Tibial nerve (tissue), 4 donors: Measurements from ENCODE around the gene DISC1.

Experiments
- EP300 ChIP-seq, 2 donors: sonication (generic); formaldehyde crosslinking; IDR thresholded peaks; one replicate each; pipeline ENCODE4 v1.6.1; 2017; ENCODE audit warnings: antibody characterized with exemption in 2 of 2, mild to moderate bottlenecking in 1 of 2
- TF ChIP-seq, protein P1 (sequence below), 5 experiments: fragments of 200-600 bp in 3 of 5; fragments of 450-650 bp in 2 of 5; sonication (generic) in 3 of 5; IDR thresholded peaks; one replicate each; pipeline ENCODE4 v1.5.1; 2016 to 2019; ENCODE audit warnings: antibody characterized with exemption in 5 of 5, mild to moderate bottlenecking in 3 of 5, moderate library complexity in 2 of 5

DNA sequence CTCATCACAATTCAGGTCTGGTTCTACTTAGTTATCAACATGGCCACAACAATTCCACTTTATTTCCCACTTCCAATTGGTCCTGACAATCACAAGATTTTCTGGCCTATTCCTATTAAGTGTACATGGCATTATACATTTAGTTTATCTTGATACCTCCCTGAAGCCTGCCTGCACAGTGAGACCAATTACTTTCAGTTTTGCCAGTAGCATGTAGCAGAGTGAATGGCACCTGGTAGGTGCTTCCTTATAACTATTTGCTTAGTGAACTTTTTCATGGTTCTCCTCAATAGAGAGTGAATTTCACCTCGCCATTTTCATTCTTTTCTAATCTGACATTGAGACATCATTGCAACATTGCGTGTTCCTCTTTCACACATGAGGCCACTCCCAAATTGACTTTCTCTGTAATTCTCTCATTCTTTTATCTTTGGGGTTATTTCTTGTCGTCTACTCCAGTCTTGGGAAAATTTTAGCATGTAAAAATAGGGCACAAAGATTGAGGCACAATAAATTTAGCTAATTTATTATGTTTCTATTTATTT lies 124.3 kb downstream of the DISC1 start:
- TF ChIP-seq EP300 (IDR thresholded peaks at IDR 0.05) = no peak
- TF ChIP-seq, protein P1, sequence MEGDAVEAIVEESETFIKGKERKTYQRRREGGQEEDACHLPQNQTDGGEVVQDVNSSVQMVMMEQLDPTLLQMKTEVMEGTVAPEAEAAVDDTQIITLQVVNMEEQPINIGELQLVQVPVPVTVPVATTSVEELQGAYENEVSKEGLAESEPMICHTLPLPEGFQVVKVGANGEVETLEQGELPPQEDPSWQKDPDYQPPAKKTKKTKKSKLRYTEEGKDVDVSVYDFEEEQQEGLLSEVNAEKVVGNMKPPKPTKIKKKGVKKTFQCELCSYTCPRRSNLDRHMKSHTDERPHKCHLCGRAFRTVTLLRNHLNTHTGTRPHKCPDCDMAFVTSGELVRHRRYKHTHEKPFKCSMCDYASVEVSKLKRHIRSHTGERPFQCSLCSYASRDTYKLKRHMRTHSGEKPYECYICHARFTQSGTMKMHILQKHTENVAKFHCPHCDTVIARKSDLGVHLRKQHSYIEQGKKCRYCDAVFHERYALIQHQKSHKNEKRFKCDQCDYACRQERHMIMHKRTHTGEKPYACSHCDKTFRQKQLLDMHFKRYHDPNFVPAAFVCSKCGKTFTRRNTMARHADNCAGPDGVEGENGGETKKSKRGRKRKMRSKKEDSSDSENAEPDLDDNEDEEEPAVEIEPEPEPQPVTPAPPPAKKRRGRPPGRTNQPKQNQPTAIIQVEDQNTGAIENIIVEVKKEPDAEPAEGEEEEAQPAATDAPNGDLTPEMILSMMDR (IDR thresholded peaks at IDR 0.05) = no peak
